Gastroesophageal sphincter (tissue), 4 donors: ENCODE results near the gene HCRTR2. TPM values are rescaled to one million over a fixed set of nuclear protein-coding genes. Genes with fewer than 3 reads are reported as not detected.

Experiments
- ATAC-seq: fragments of 150-250 bp; one replicate; pipeline ENCODE4 v1.9.1; 2016; ENCODE audit warnings: mild to moderate bottlenecking, moderate library complexity
- H3K27ac ChIP-seq, 4 donors: fragments of 200-600 bp; sonication (generic) in 3 of 4; 1 replicate in 3 of 4; 2 replicates in 1 of 4; pipeline ENCODE4 v1.5.1; 2016 to 2019
- H3K27me3 ChIP-seq: fragments of 200-600 bp; sonication (generic); one replicate; pipeline ENCODE4 v1.5.1; 2019
- H3K36me3 ChIP-seq, 2 donors: fragments of 200-600 bp; sonication (generic); one replicate each; pipeline ENCODE4 v1.5.1; 2019; ENCODE audit warnings: control low read depth in 1 of 2
- H3K4me1 ChIP-seq, 3 donors: fragments of 200-600 bp; sonication (generic); 1 replicate in 2 of 3; 2 replicates in 1 of 3; pipeline ENCODE4 v1.5.1; 2016 to 2019; ENCODE audit warnings: control low read depth in 2 of 3
- H3K4me3 ChIP-seq, 2 donors: fragments of 200-600 bp; sonication (generic); one replicate each; pipeline ENCODE4 v1.5.1; 2019; ENCODE audit warnings: mild to moderate bottlenecking in 1 of 2, moderate library complexity in 1 of 2
- H3K9me3 ChIP-seq, 3 donors: fragments of 200-600 bp; sonication (generic); one replicate each; pipeline ENCODE4 v1.5.1; 2017 to 2019; ENCODE audit warnings: control low read depth in 2 of 3
- EP300 ChIP-seq: sonication (generic); formaldehyde crosslinking; IDR thresholded peaks from one replicate; pipeline ENCODE4 v1.6.1; 2017; ENCODE audit warnings: antibody characterized with exemption, mild to moderate bottlenecking
- POLR2A ChIP-seq, 2 donors: fragments of 450-650 bp; IDR thresholded peaks; one replicate each; pipeline ENCODE4 v1.6.1; 2017; ENCODE audit warnings: antibody characterized with exemption in 2 of 2, mild to moderate bottlenecking in 2 of 2, moderate library complexity in 1 of 2
- POLR2AphosphoS5 ChIP-seq: sonication (generic); formaldehyde crosslinking; IDR thresholded peaks from one replicate; pipeline ENCODE4 v1.6.1; 2017; ENCODE audit warnings: antibody characterized with exemption
- WGBS, 2 donors: methylation state at CpG; one replicate each; pipeline ENCODE4 v1.1.5; 2018; ENCODE audit warnings: low coverage in 1 of 2; 5-methylcytosine and 5-hydroxymethylcytosine counted together
- total RNA-seq, 4 donors: library from RNA; depleted of rRNA; stranded (reverse); fragments of >200 nt; gene quantifications; one replicate each; pipeline ENCODE4 v1.1.0, GENCODE V29; 2016
- TF ChIP-seq, protein P1 (sequence below), 4 experiments: fragments of 200-600 bp in 2 of 4; fragments of 450-650 bp in 2 of 4; sonication (generic) in 1 of 4; IDR thresholded peaks; one replicate each; pipeline ENCODE4 v1.5.1; 2017 to 2019; ENCODE audit warnings: antibody characterized with exemption in 4 of 4, mild to moderate bottlenecking in 2 of 4, moderate library complexity in 2 of 4

HCRTR2 gene
- total RNA-seq, result under 1 TPM in 1 of 4 donors, not detected in 3; 0.42 TPM

GRCh38 chr6:55174211-55175026, at the start of gene HCRTR2:
Gene HCRTR2, plus strand, starts transcription at chr6:55174515. Its CDS starts 73 bp downstream, at chr6:55174588.
- Histone ChIP-seq H3K9me3 (no peaks in the 10 kb centered on the region), H3K27me3 (peaks cover 48% of the 10 kb centered on the region), H3K36me3 (no peaks in the 10 kb centered on the region), H3K4me1 (peaks cover 0 to 14% (median 8%) of the 10 kb centered on the region in 3 donors), H3K27ac (no peak within 1 kb of the TSS), H3K4me3 (peak within 1 kb of the TSS in 1 of 2 donors; percentile 19)
- TF ChIP-seq, protein P1, sequence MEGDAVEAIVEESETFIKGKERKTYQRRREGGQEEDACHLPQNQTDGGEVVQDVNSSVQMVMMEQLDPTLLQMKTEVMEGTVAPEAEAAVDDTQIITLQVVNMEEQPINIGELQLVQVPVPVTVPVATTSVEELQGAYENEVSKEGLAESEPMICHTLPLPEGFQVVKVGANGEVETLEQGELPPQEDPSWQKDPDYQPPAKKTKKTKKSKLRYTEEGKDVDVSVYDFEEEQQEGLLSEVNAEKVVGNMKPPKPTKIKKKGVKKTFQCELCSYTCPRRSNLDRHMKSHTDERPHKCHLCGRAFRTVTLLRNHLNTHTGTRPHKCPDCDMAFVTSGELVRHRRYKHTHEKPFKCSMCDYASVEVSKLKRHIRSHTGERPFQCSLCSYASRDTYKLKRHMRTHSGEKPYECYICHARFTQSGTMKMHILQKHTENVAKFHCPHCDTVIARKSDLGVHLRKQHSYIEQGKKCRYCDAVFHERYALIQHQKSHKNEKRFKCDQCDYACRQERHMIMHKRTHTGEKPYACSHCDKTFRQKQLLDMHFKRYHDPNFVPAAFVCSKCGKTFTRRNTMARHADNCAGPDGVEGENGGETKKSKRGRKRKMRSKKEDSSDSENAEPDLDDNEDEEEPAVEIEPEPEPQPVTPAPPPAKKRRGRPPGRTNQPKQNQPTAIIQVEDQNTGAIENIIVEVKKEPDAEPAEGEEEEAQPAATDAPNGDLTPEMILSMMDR (IDR thresholded peaks at IDR 0.05), result no peak
- TF ChIP-seq POLR2AphosphoS5 (no peak), EP300 (no peak), POLR2A (IDR thresholded peaks at IDR 0.05) (no peak)
- no peak for ATAC-seq
- 0 to 2% methylated on average over 9 to 21 of the region's 42 CpGs for WGBS, 2 donors

DNA sequence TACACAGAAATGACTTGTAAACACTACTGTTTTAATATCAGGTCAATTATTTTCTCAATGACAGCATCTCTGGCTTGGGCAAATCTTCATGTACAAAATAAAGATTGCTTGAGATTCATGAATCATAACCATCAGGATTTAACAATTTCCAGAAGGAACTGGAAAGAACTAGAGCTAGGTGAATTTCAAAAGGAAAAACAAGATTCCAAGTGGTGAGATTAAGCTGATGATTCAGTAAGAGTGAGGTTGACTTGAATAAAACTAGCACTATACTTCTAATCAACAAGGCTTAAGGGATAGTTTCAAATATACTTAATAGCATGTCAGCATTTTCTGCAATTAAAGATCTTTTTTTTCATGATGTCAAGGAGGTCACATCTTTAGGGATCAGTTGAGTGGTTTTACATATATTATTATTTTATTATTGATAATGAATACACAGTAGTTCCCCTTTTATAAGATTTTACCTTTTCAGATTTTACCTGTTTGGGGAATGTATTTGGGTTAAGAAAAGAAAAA, 43.5 kb upstream of the HCRTR2 start:
- no peaks in the 10 kb centered on the region for H3K27me3 ChIP-seq
- no peak for ATAC-seq
- no peaks in the 10 kb centered on the region for H3K36me3 ChIP-seq
- no peaks in the 10 kb centered on the region for H3K4me1 ChIP-seq
- H3K27ac ChIP-seq, result no peak overlapping the region
- no peak overlapping the region for H3K4me3 ChIP-seq
- TF ChIP-seq EP300, result no peak
- no peak for TF ChIP-seq POLR2AphosphoS5
- H3K9me3 ChIP-seq, result peaks cover 0 to 7% (median 0%) of the 10 kb centered on the region in 3 donors

- Histone ChIP-seq H3K36me3 (no peaks in the 10 kb centered on the region), H3K27me3 (no peaks in the 10 kb centered on the region), H3K27ac (no peak overlapping the region), H3K4me1 (no peaks in the 10 kb centered on the region), H3K9me3 (peaks cover 0 to 1% (median 0%) of the 10 kb centered on the region in 3 donors), H3K4me3 (no peak overlapping the region)
- TF ChIP-seq POLR2A (IDR thresholded peaks at IDR 0.05) (no peak), POLR2AphosphoS5 (no peak), EP300 (no peak)
- TF ChIP-seq, protein P1 (IDR thresholded peaks at IDR 0.05), result no peak
- WGBS, 2 donors, result 74 to 91% methylated on average over 1 of the region's 1 CpG
- no peak for ATAC-seq
Measured at GRCh38 chr6:55131616-55132015, 42.7 kb upstream of the HCRTR2 start.

DNA sequence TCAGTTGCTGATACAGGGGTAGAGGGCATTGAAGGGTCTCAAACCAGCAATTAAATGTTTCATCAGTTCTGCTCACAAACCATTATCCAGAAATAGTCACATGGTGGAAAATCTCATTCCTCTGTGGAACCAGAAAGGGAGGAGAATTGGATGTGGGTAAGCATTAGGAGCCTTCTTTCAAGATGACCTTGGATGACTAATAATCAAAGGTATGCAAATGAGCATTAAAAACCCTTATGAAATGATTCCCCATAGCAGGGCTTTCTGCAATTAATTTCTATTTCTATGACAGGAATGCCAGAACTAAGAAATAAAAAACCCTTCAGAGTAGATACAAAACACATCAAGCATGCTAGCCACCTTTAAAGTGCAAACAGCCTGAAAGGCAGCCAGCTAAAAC, 37.4 kb upstream of the HCRTR2 start:
- no peaks in the 10 kb centered on the region for H3K36me3 ChIP-seq
- no peaks in the 10 kb centered on the region for H3K27me3 ChIP-seq
- no peaks in the 10 kb centered on the region for H3K4me1 ChIP-seq
- H3K9me3 ChIP-seq, result no peaks in the 10 kb centered on the region
- H3K27ac ChIP-seq, result no peak overlapping the region
- no peak for ATAC-seq
- H3K4me3 ChIP-seq, result no peak overlapping the region
- TF ChIP-seq, protein P1 (IDR thresholded peaks at IDR 0.05), result no peak
- TF ChIP-seq POLR2AphosphoS5 (no peak), POLR2A (IDR thresholded peaks at IDR 0.05) (no peak)

DNA sequence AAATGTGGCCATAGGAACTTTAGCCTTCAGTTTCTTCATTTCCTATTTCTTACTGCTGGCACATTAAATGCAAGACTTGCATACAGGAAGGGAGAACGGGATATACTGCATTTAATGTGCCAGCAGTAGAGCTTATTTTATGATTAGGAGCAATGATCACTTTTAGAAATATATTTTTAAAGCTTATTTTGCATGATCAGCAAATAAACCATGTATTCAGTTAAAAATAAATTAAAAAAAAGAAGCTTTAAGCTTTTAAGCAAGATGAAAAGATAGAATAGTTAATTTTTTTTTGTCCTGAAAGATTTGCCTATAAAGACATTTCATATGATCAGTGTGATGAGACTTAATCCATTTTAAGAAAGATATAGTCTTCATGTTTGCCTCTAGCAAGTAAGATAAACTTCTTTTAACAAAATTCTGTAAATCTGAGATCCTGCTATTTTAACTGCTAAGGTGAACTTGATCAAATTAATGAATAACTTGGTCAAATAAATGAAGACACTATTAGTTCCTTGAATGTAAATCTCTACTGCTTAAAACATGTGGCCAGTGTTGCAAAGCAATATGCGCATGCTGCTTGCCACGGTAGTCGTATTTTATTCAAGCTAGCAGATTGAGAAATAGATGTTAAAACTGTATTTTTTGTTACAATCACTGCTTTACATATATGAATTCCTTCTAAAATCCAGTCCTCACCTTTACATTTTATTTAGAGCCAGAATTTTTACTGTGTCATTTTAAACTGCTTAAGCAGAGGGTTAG, 36.2 kb upstream of the HCRTR2 start:
- no peak for ATAC-seq
- no peaks in the 10 kb centered on the region for H3K4me1 ChIP-seq
- no peak for TF ChIP-seq POLR2A (IDR thresholded peaks at IDR 0.05)
- TF ChIP-seq, protein P1 (IDR thresholded peaks at IDR 0.05), result no peak
- no peak for TF ChIP-seq POLR2AphosphoS5
- TF ChIP-seq EP300, result no peak
- WGBS, 2 donors, result 76 to 83% methylated on average over 4 of the region's 4 CpGs
- H3K27ac ChIP-seq, result no peak overlapping the region
- no peaks in the 10 kb centered on the region for H3K9me3 ChIP-seq
- no peaks in the 10 kb centered on the region for H3K27me3 ChIP-seq
- H3K36me3 ChIP-seq, result no peaks in the 10 kb centered on the region
- H3K4me3 ChIP-seq, result no peak overlapping the region
